A549 (cell line): Measurements from ENCODE around the gene TUT1.

Source experiments
- CTCF ChIP-seq: fragments of >200 bp; sonication (Bioruptor Twin); formaldehyde crosslinking; IDR thresholded peaks from 3 replicates; pipeline ENCODE4 v1.5.1; 2016
- JUN ChIP-seq, 2 experiments: fragments of >200 bp; sonication (Bioruptor Twin); formaldehyde crosslinking; IDR thresholded peaks; 2 replicates in 1 of 2; 3 replicates in 1 of 2; pipeline ENCODE4 v1.6.1; 2016 to 2017
- MAFK ChIP-seq: fragments of 450-650 bp; IDR thresholded peaks from 2 replicates; pipeline ENCODE4 v1.6.1; 2014; ENCODE audit not compliant: partially characterized antibody
- POLR2A ChIP-seq: IDR thresholded peaks from 2 replicates; pipeline ENCODE4 v1.6.1; 2012; ENCODE audit warnings: mild to moderate bottlenecking, low read length
- RCOR1 ChIP-seq: fragments of 150-350 bp; IDR thresholded peaks from 2 replicates; pipeline ENCODE4 v1.6.1; 2014; ENCODE audit warnings: antibody characterized with exemption, low read length, low read depth
- TP53 ChIP-seq: fragments of 250-450 bp; sonication (Bioruptor Pico); IDR thresholded peaks from 2 replicates; pipeline ENCODE4 v1.5.0; 2021; ENCODE audit warnings: mild to moderate bottlenecking, moderate library complexity

- TF ChIP-seq TP53 (CRISPR knock-in tag), result no peak
- TF ChIP-seq CTCF, result no peak
- TF ChIP-seq POLR2A, result no peak
- no peak for TF ChIP-seq RCOR1
- TF ChIP-seq MAFK, result peak; percentile 51
- TF ChIP-seq JUN (IDR thresholded peaks at IDR 0.05), result no peak
Measured at GRCh38 chr11:62554387-62555167, 36.7 kb downstream of the TUT1 start.
